ENCODE data around the gene NKD2.

The NKD2 gene

DNA sequence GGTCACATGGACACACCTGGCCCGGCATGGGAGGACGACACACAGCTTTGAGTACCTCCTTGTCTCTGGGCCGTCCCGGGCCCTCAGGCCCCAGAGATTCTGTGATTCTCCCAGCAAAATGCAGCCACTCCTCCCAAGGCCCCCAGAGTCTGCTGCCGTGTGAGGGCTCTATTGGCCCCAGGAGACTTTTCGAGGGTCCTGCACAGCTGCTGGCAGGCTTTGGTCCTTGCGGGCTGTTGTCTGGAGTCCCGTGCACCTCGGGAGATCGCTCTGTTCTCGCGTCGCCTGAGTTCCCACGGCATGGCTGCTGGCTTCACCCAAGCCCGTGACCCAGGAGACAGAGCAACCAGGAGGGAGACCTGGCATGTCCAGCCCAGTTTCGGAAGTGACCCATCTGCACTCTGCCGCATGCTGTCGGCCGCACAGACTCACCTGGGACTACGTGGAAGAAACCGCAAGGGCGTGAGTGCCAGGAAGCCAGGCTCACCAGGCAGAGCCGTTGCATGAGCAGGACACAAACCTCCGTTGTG, 46.8 kb upstream of the NKD2 start:
- WGBS (ENCODE audit: extremely low coverage, insufficient coverage, insufficient read length) = no CpG with 5 or more reads among the region's 24 CpGs
- Histone ChIP-seq H4K8ac (ENCODE audit: low read depth, low read length) (no peak overlapping the region), H3K79me1 (ENCODE audit: low read length) (peaks cover 7% of the 10 kb centered on the region), H3K4me3 (ENCODE audit: low read depth, low read length) (no peak overlapping the region), H4K12ac (ENCODE audit: low read depth, low read length) (no peak overlapping the region), H2BK12ac (ENCODE audit: low read length) (no peak overlapping the region), H3K27me3 (ENCODE audit: insufficient read depth, low read length) (peaks cover under 1% of the 10 kb centered on the region), H2AK5ac (ENCODE audit: low read length) (no peak overlapping the region), H3K4ac (ENCODE audit: low read depth, low read length) (no peak overlapping the region), H3K36me3 (ENCODE audit: control insufficient read depth in 1 of 2, insufficient read depth in 2 of 2, low read length in 2 of 2) (no peaks in the 10 kb centered on the region), H2AFZ (ENCODE audit: insufficient read depth, low read length, poor library complexity) (no peak overlapping the region), H3K18ac (ENCODE audit: low read length) (no peak overlapping the region), H3K79me2 (ENCODE audit: control insufficient read depth, insufficient read depth, low read length, poor library complexity) (no peaks in the 10 kb centered on the region), H3K23ac (ENCODE audit: low read length) (no peak overlapping the region), H3K9ac (ENCODE audit: low read length) (no peak overlapping the region), H3K9me3 (ENCODE audit: insufficient read depth, low read depth, low read length) (no peaks in the 10 kb centered on the region), H2BK5ac (ENCODE audit: low read depth, low read length, poor library complexity) (no peak overlapping the region), H3K27ac (ENCODE audit: low read depth, low read length) (no peak overlapping the region), H3K14ac (ENCODE audit: low read length) (no peak overlapping the region), H3K4me2 (ENCODE audit: low read length) (no peak overlapping the region), H4K91ac (ENCODE audit: low read depth, low read length) (no peak overlapping the region), H2BK120ac (ENCODE audit: insufficient read depth, low read length, poor library complexity) (no peak overlapping the region), H3K4me1 (ENCODE audit: control insufficient read depth in 1 of 2, insufficient read depth in 2 of 2, low read length in 2 of 2) (peaks cover 10 to 15% of the 10 kb centered on the region in 2 experiments)
- DNase-seq = no peak

DNA sequence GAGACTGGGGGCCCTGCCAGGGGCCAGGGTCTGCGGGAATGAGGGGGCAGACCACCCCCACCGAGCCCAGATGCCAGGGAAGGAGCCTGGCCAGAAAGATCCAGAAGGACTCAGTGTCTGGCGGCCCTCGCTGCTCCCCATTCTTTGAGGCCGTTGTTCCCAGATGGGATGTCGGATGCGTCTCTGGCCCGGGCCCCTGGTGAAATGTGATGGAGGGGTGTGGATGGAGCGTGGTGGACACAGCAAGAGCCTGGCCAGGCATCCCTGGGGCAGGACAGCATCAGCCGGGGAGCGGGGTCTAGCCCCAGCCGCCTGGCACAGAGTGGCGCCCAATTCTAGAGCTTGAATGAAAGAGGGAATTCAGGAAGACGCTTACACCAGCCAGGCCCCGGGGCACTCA, 46.2 kb upstream of the NKD2 start:
- H2BK12ac ChIP-seq (ENCODE audit: low read length) = no peak overlapping the region
- H3K79me1 ChIP-seq (ENCODE audit: low read length) = peaks cover 3% of the 10 kb centered on the region
- H2AK5ac ChIP-seq (ENCODE audit: low read length) = no peak overlapping the region
- no peak overlapping the region for H2BK120ac ChIP-seq (ENCODE audit: insufficient read depth, low read length, poor library complexity)
- no peak overlapping the region for H3K14ac ChIP-seq (ENCODE audit: low read length)
- no peaks in the 10 kb centered on the region for H3K36me3 ChIP-seq (ENCODE audit: control insufficient read depth in 1 of 2, insufficient read depth in 2 of 2, low read length in 2 of 2)
- H4K91ac ChIP-seq (ENCODE audit: low read depth, low read length) = no peak overlapping the region
- no peak overlapping the region for H3K4me3 ChIP-seq (ENCODE audit: low read depth, low read length)
- no peak overlapping the region for H3K4me2 ChIP-seq (ENCODE audit: low read length)
- H3K4ac ChIP-seq (ENCODE audit: low read depth, low read length) = no peak overlapping the region
- no peak overlapping the region for H4K12ac ChIP-seq (ENCODE audit: low read depth, low read length)
- H3K4me1 ChIP-seq (ENCODE audit: control insufficient read depth in 1 of 2, insufficient read depth in 2 of 2, low read length in 2 of 2) = peaks cover 4 to 8% of the 10 kb centered on the region in 2 experiments
- H2BK5ac ChIP-seq (ENCODE audit: low read depth, low read length, poor library complexity) = no peak overlapping the region
- peaks cover 4% of the 10 kb centered on the region for H3K27me3 ChIP-seq (ENCODE audit: insufficient read depth, low read length)
- no peaks in the 10 kb centered on the region for H3K79me2 ChIP-seq (ENCODE audit: control insufficient read depth, insufficient read depth, low read length, poor library complexity)
- no peak for DNase-seq
- no peak overlapping the region for H3K18ac ChIP-seq (ENCODE audit: low read length)
- no peak overlapping the region for H3K23ac ChIP-seq (ENCODE audit: low read length)
- H4K8ac ChIP-seq (ENCODE audit: low read depth, low read length) = no peak overlapping the region
- no peaks in the 10 kb centered on the region for H3K9me3 ChIP-seq (ENCODE audit: insufficient read depth, low read depth, low read length)
- WGBS (ENCODE audit: extremely low coverage, insufficient coverage, insufficient read length) = no CpG with 5 or more reads among the region's 15 CpGs
- H3K9ac ChIP-seq (ENCODE audit: low read length) = no peak overlapping the region
- H3K27ac ChIP-seq (ENCODE audit: low read depth, low read length) = no peak overlapping the region
- no peak overlapping the region for H2AFZ ChIP-seq (ENCODE audit: insufficient read depth, low read length, poor library complexity)

DNA sequence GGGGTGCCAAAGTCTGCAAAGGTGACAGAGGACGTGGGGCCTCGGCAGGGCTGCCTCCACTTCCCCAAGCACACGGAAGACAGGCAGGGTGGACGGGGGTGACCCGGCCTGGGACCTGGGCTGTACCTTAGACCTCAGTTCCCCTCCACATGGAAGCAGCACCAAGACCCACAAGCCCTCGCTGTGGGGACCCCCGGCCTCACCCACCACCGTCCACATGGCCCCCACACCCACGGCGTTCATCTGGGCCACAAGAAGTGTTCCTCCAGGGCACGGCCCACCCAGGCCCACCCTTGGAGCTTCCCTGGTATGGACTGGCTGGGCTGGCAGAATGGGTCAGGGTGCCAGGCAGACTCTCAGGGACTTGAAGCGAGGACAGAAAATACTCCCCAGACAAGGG, 45.8 kb upstream of the NKD2 start:
- Histone ChIP-seq H3K18ac (ENCODE audit: low read length) (no peak overlapping the region), H4K8ac (ENCODE audit: low read depth, low read length) (no peak overlapping the region), H3K23ac (ENCODE audit: low read length) (no peak overlapping the region), H3K4ac (ENCODE audit: low read depth, low read length) (no peak overlapping the region), H3K14ac (ENCODE audit: low read length) (no peak overlapping the region), H3K27ac (ENCODE audit: low read depth, low read length) (no peak overlapping the region), H3K36me3 (ENCODE audit: control insufficient read depth in 1 of 2, insufficient read depth in 2 of 2, low read length in 2 of 2) (no peaks in the 10 kb centered on the region), H3K4me3 (ENCODE audit: low read depth, low read length) (no peak overlapping the region), H4K91ac (ENCODE audit: low read depth, low read length) (no peak overlapping the region), H2BK5ac (ENCODE audit: low read depth, low read length, poor library complexity) (no peak overlapping the region), H3K27me3 (ENCODE audit: insufficient read depth, low read length) (peaks cover 4% of the 10 kb centered on the region), H4K12ac (ENCODE audit: low read depth, low read length) (no peak overlapping the region), H3K4me1 (ENCODE audit: control insufficient read depth in 1 of 2, insufficient read depth in 2 of 2, low read length in 2 of 2) (peaks cover 0 to 4% of the 10 kb centered on the region in 2 experiments), H3K79me2 (ENCODE audit: control insufficient read depth, insufficient read depth, low read length, poor library complexity) (no peaks in the 10 kb centered on the region), H2AK5ac (ENCODE audit: low read length) (no peak overlapping the region), H2BK120ac (ENCODE audit: insufficient read depth, low read length, poor library complexity) (no peak overlapping the region), H3K9me3 (ENCODE audit: insufficient read depth, low read depth, low read length) (no peaks in the 10 kb centered on the region), H3K79me1 (ENCODE audit: low read length) (no peaks in the 10 kb centered on the region), H3K4me2 (ENCODE audit: low read length) (no peak overlapping the region), H3K9ac (ENCODE audit: low read length) (no peak overlapping the region), H2BK12ac (ENCODE audit: low read length) (no peak overlapping the region), H2AFZ (ENCODE audit: insufficient read depth, low read length, poor library complexity) (no peak overlapping the region)
- no CpG with 5 or more reads among the region's 12 CpGs for WGBS (ENCODE audit: extremely low coverage, insufficient coverage, insufficient read length)
- no peak for DNase-seq

DNA sequence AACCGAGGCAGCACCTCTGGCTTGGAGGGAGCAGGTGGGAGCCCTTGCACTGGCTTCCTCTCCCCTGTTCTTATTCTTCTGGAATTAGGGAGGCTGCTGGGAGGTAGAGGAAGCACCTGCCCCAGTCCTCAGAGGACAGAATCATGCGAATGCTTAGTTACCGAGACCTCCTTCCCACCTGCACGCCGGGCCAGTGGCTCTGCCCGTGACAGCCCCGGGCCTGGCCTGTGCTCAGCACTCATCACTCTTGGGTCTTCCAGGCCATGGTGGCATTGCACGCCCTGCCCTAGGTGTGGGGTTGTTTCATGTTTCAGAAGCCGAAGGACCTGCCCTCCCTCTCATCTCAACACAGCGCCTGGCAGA, 45.3 kb upstream of the NKD2 start:
- Histone ChIP-seq H3K27me3 (ENCODE audit: insufficient read depth, low read length) (peaks cover 4% of the 10 kb centered on the region), H3K4me2 (ENCODE audit: low read length) (no peak overlapping the region), H2BK12ac (ENCODE audit: low read length) (no peak overlapping the region), H2BK120ac (ENCODE audit: insufficient read depth, low read length, poor library complexity) (no peak overlapping the region), H2BK5ac (ENCODE audit: low read depth, low read length, poor library complexity) (no peak overlapping the region), H3K36me3 (ENCODE audit: control insufficient read depth in 1 of 2, insufficient read depth in 2 of 2, low read length in 2 of 2) (no peaks in the 10 kb centered on the region), H3K79me1 (ENCODE audit: low read length) (no peaks in the 10 kb centered on the region), H3K18ac (ENCODE audit: low read length) (no peak overlapping the region), H2AFZ (ENCODE audit: insufficient read depth, low read length, poor library complexity) (no peak overlapping the region), H3K4me3 (ENCODE audit: low read depth, low read length) (no peak overlapping the region), H3K27ac (ENCODE audit: low read depth, low read length) (no peak overlapping the region), H4K8ac (ENCODE audit: low read depth, low read length) (no peak overlapping the region), H3K9ac (ENCODE audit: low read length) (no peak overlapping the region), H3K23ac (ENCODE audit: low read length) (no peak overlapping the region), H4K91ac (ENCODE audit: low read depth, low read length) (no peak overlapping the region), H3K14ac (ENCODE audit: low read length) (no peak overlapping the region), H4K12ac (ENCODE audit: low read depth, low read length) (no peak overlapping the region), H3K4ac (ENCODE audit: low read depth, low read length) (no peak overlapping the region), H3K79me2 (ENCODE audit: control insufficient read depth, insufficient read depth, low read length, poor library complexity) (no peaks in the 10 kb centered on the region), H3K9me3 (ENCODE audit: insufficient read depth, low read depth, low read length) (no peaks in the 10 kb centered on the region), H2AK5ac (ENCODE audit: low read length) (no peak overlapping the region), H3K4me1 (ENCODE audit: control insufficient read depth in 1 of 2, insufficient read depth in 2 of 2, low read length in 2 of 2) (no peaks in the 10 kb centered on the region)
- WGBS (ENCODE audit: extremely low coverage, insufficient coverage, insufficient read length) = no CpG with 5 or more reads among the region's 10 CpGs
- DNase-seq = no peak

Measured in trophoblast cell (in vitro differentiated cells and primary cell).